Cerebellar cortex (tissue), 1 donor: ENCODE measurements around the gene FMR1NB.

Experiments
- DNase-seq: peaks from one replicate; pipeline ENCODE4 v3.0.0-alpha.2; 2015; ENCODE audit warnings: low spot score

Gene FMR1NB

DNA sequence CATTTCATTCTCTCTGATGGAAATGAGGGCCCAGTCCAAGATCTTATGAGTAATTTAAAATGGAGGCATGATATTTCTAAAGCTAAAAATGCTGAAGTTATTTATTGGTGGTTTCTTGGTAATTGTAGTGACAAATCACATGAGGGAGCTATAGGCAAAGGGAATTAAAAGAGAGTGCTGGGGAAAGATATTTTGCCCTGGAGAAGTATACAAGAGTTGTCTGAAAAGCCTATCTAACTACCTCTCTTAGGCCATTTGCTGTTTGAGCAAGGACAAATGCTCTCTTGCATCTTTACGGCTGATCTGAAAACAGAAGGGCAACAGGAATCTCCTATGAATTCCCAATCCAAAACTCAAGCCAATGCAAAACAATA is 89.4 kb downstream of the FMR1NB start:
- no peak for DNase-seq
